GM12878 (cell line): ENCODE data around the gene LIN7C. TPM values are rescaled to one million over a fixed set of nuclear protein-coding genes. Genes with fewer than 3 reads are reported as not detected.

Experiments used
- ATAC-seq: fragments of 200-7000 bp; cut with Tn5 transposase; 3 replicates; pipeline ENCODE4 v1.9.1; 2020; ENCODE audit warnings: mild to moderate bottlenecking, moderate library complexity
- BruUV-seq: library from RNA; stranded (reverse); fragments of 400-500 nt; replicated peaks from 2 replicates; lab custom pipeline; 2021; lab: Mats Ljungman, UMichigan
- CTCF ChIA-PET: fragments of 300-600 bp; sonication (Branson Sonifier 250); formaldehyde crosslinking; extraction: SDS; loops from one replicate; lab custom pipeline; 2021; ENCODE audit warnings: inconsistent platforms; lab: Yijun Ruan, JAX
- POLR2A ChIA-PET: fragments of 350-600 bp; formaldehyde crosslinking; extraction: SDS; loops from one replicate; lab custom pipeline; 2021; ENCODE audit warnings: inconsistent platforms; lab: Charles Lee
- RAD21 ChIA-PET: fragments of 300-600 bp; sonication (Branson Sonifier 250); formaldehyde crosslinking; loops from one replicate; lab custom pipeline; 2023; ENCODE audit warnings: antibody characterized with exemption; ENCODE audit not compliant: unreplicated experiment; lab: Charles Lee
- SMC1A ChIA-PET: fragments of 300-600 bp; sonication (Branson Sonifier 250); formaldehyde crosslinking; loops from one replicate; lab custom pipeline; 2023; ENCODE audit not compliant: unreplicated experiment, uncharacterized antibody; lab: Charles Lee
- DNase-seq: peaks from one replicate; pipeline ENCODE4 v3.0.0-alpha.2; 2011; ENCODE audit warnings: low read depth, low spot score
- FAIRE-seq: peaks from 3 replicates; lab custom pipeline; 2011; peaks lifted over from hg19 to GRCh38; lab: Jason Lieb, UNC
- H2AFZ ChIP-seq: 2 replicates; pipeline ENCODE4 v1.6.0; 2011; ENCODE audit warnings: low read depth, low read length, control low read depth; ENCODE audit not compliant: control insufficient read depth
- H3K27ac ChIP-seq: 2 replicates; pipeline ENCODE4 v1.5.1; 2011; ENCODE audit warnings: control low read depth; ENCODE audit not compliant: control insufficient read depth, insufficient read depth
- H3K27me3 ChIP-seq, 2 experiments: replicated peaks in 1 of 2; 2 replicates each; pipeline versions ENCODE4 v1.6.0 to v1.6.1; 2011; ENCODE audit warnings: low read length in 1 of 2; ENCODE audit not compliant: control insufficient read depth in 2 of 2, insufficient read depth in 2 of 2
- H3K36me3 ChIP-seq, 2 experiments: 2 replicates each; pipeline ENCODE4 v1.5.1; 2011; ENCODE audit warnings: low read length in 1 of 2; ENCODE audit not compliant: control insufficient read depth in 2 of 2, insufficient read depth in 2 of 2
- H3K4me1 ChIP-seq: 2 replicates; pipeline ENCODE4 v1.6.1; 2011; ENCODE audit warnings: mild to moderate bottlenecking, low read length, moderate library complexity, mixed read lengths; ENCODE audit not compliant: control insufficient read depth, insufficient read depth
- H3K4me2 ChIP-seq: 2 replicates; pipeline ENCODE4 v1.6.0; 2011; ENCODE audit warnings: control low read depth; ENCODE audit not compliant: control insufficient read depth, insufficient read depth
- H3K4me3 ChIP-seq: fragments of 200-600 bp; sonication (generic); 2 replicates; pipeline ENCODE4 v1.5.1; 2016
- H3K79me2 ChIP-seq: 2 replicates; pipeline ENCODE4 v1.6.0; 2011; ENCODE audit warnings: low read length; ENCODE audit not compliant: control insufficient read depth, insufficient read depth
- H3K9ac ChIP-seq: 2 replicates; pipeline ENCODE4 v1.8.0; 2011; ENCODE audit warnings: low read length, control low read depth, mixed read lengths; ENCODE audit not compliant: control insufficient read depth, insufficient read depth
- H3K9me3 ChIP-seq: replicated peaks from 3 replicates; pipeline ENCODE4 v1.5.1; 2011; ENCODE audit warnings: mild to moderate bottlenecking, low read length; ENCODE audit not compliant: control insufficient read depth, insufficient read depth
- H4K20me1 ChIP-seq: 2 replicates; pipeline ENCODE4 v1.6.0; 2011; ENCODE audit not compliant: control insufficient read depth, insufficient read depth
- CBX5 ChIP-seq: sonication (generic); IDR thresholded peaks from 2 replicates; pipeline ENCODE4 v1.6.1; 2016; ENCODE audit warnings: low read depth, moderate library complexity, mild to moderate bottlenecking, inconsistent platforms
- CHD2 ChIP-seq: IDR thresholded peaks from 2 replicates; pipeline ENCODE4 v1.6.1; 2011; ENCODE audit warnings: low read depth, low read length, improper control_type of control experiment, borderline replicate concordance
- FOS ChIP-seq: IDR thresholded peaks from 3 replicates; pipeline ENCODE4 v1.6.1; 2011; ENCODE audit warnings: borderline replicate concordance; ENCODE audit not compliant: insufficient read length; ENCODE audit errors: extremely low read depth
- FOXM1 ChIP-seq: IDR thresholded peaks from 2 replicates; pipeline ENCODE4 v1.6.1; 2012; ENCODE audit warnings: low read depth, mild to moderate bottlenecking, inconsistent platforms, low read length, moderate library complexity
- RAD51 ChIP-seq: fragments of 450-650 bp; IDR thresholded peaks from 2 replicates; pipeline ENCODE4 v1.6.1; 2016; ENCODE audit warnings: moderate library complexity, mild to moderate bottlenecking, inconsistent platforms
- RELB ChIP-seq: fragments of 450-650 bp; IDR thresholded peaks from 2 replicates; pipeline ENCODE4 v1.6.1; 2017; ENCODE audit warnings: low read depth, mild to moderate bottlenecking, moderate library complexity
- RUNX3 ChIP-seq: IDR thresholded peaks from 2 replicates; pipeline ENCODE4 v1.6.1; 2012; ENCODE audit warnings: low read length, inconsistent platforms
- TCF12 ChIP-seq: IDR thresholded peaks from 2 replicates; pipeline ENCODE4 v1.6.1; 2011; ENCODE audit warnings: low read depth, mild to moderate bottlenecking, low read length
- ZNF274 ChIP-seq: IDR thresholded peaks from one replicate; pipeline ENCODE4 v1.8.0; 2011; ENCODE audit not compliant: insufficient read length, insufficient read depth
- ZSCAN29 ChIP-seq: fragments of 450-650 bp; IDR thresholded peaks from 2 replicates; pipeline ENCODE4 v1.6.1; 2017; ENCODE audit warnings: mild to moderate bottlenecking, moderate library complexity
- WGBS: methylation state at CpG from one replicate; pipeline ENCODE4 v1.1.6; 2016; ENCODE audit warnings: low lambda C conversion rate; ENCODE audit not compliant: insufficient replicate concordance, insufficient coverage; ENCODE audit errors: missing lambda C conversion rate; 5-methylcytosine and 5-hydroxymethylcytosine counted together
- in situ Hi-C: fragments of 300-500 bp; cut with MboI; formaldehyde crosslinking; loops from 9 replicates; pipeline ENCODE4 v1.14.3; 2018; ENCODE audit warnings: mixed read lengths
- intact Hi-C: fragments of 100-400 bp; cut with micrococcal nuclease; formaldehyde crosslinking; loops from one replicate; pipeline ENCODE4 v1.14.2; 2022; ENCODE audit not compliant: unreplicated experiment
- polyA plus RNA-seq, 11 experiments: library from polyadenylated mRNA; depleted of rRNA in 4 of 11; unstranded in 6 of 11; stranded (reverse) in 5 of 11; fragments of >200 nt; fragmentation: Nextera tagmentation in 4 of 11; fragmentation: Illumina TruSeq in 1 of 11; extraction: Ambion mirVana in 4 of 11; extraction: Trizol in 1 of 11; gene quantifications; 1 replicate in 1 of 11; 2 replicates in 10 of 11; pipeline versions ENCODE4 v1.2.1 to v1.2.3, GENCODE V29; 2011 to 2016; ENCODE audit warnings: inconsistent platforms in 2 of 11, missing spikeins in 2 of 11, low read depth in 1 of 11
- total RNA-seq, 4 experiments: library from RNA; depleted of rRNA in 3 of 4; stranded (reverse); fragments of >200 nt in 3 of 4; fragmentation: Illumina TruSeq in 1 of 4; extraction: Trizol in 1 of 4; gene quantifications; 2 replicates each; pipeline versions ENCODE4 v1.2.1 to v1.2.3, GENCODE V29; 2013 to 2021
- TF ChIP-seq, protein P1 (sequence below): fragments of 150-350 bp; IDR thresholded peaks from 2 replicates; pipeline ENCODE4 v1.6.1; 2016; ENCODE audit warnings: low read depth, low read length
- TF ChIP-seq, protein P2 (sequence below): fragments of 450-650 bp; IDR thresholded peaks from 2 replicates; pipeline ENCODE4 v1.6.1; 2017; ENCODE audit warnings: mild to moderate bottlenecking, moderate library complexity

Gene LIN7C
- total and polyA plus RNA-seq, 10 of the 15 experiments (the other 5 are each of a cell fraction or from before 2014, with no cell fraction given) = 6.0 to 23.7 (median 15.1) TPM

DNA sequence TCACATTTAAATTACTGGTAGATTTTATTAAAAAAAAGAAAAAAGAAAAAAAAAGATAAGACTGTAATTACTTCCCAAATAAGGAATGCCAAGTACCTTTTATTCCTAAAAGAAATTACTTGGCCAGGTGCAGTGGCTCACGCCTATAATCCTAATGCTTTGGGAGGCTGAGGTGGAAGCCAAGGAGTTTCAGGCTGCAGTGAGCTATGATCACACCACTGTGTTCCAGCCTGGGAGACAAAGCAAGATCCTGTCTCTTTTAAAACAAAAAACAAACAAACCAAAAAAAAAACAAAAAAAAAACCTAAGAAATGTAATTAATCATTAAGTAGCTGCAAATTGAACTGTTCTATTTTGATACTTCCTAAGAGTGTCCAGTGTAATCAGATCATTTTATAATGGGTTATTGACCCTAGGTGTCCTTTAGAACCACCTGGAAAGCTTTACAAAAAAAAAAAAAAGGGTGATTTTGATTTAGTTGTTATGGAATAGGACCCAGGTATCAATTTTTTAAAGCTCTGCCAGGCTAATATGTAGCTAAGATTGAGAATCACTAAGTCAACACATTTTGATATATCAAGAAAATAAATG lies 10.8 kb downstream of the LIN7C start:
- 100% methylated on average over 1 of the region's 1 CpG for WGBS
- Histone ChIP-seq H3K9me3 (no peaks in the 10 kb centered on the region; the same call in 2 of the 3 replicates), H2AFZ (no peak overlapping the region), H3K9ac (no peak overlapping the region), H3K79me2 (peaks cover 3% of the 10 kb centered on the region; the same call in 1 of the 2 replicates), H3K4me2 (no peak overlapping the region), H3K36me3 (peaks cover 8 to 16% of the 10 kb centered on the region in 2 experiments), H4K20me1 (no peaks in the 10 kb centered on the region), H3K27ac (no peak overlapping the region), H3K4me1 (no peaks in the 10 kb centered on the region), H3K27me3 (no peaks in the 10 kb centered on the region), H3K4me3 (no peak overlapping the region)
- FAIRE-seq (no peak), ATAC-seq (no peak), DNase-seq (no peak)
- BruUV-seq = no TSS peak
- in situ Hi-C loops = no loop called here
- RAD21 ChIA-PET = interaction anchor here (0.7 to 4.4 kb wide), 8 partner anchors 9 to 310 kb away, joined by 3 to 40 read pairs (median 5); no protein-coding TSS in a partner anchor
- TF ChIP-seq RUNX3 = no peak
- TF ChIP-seq, protein P1, sequence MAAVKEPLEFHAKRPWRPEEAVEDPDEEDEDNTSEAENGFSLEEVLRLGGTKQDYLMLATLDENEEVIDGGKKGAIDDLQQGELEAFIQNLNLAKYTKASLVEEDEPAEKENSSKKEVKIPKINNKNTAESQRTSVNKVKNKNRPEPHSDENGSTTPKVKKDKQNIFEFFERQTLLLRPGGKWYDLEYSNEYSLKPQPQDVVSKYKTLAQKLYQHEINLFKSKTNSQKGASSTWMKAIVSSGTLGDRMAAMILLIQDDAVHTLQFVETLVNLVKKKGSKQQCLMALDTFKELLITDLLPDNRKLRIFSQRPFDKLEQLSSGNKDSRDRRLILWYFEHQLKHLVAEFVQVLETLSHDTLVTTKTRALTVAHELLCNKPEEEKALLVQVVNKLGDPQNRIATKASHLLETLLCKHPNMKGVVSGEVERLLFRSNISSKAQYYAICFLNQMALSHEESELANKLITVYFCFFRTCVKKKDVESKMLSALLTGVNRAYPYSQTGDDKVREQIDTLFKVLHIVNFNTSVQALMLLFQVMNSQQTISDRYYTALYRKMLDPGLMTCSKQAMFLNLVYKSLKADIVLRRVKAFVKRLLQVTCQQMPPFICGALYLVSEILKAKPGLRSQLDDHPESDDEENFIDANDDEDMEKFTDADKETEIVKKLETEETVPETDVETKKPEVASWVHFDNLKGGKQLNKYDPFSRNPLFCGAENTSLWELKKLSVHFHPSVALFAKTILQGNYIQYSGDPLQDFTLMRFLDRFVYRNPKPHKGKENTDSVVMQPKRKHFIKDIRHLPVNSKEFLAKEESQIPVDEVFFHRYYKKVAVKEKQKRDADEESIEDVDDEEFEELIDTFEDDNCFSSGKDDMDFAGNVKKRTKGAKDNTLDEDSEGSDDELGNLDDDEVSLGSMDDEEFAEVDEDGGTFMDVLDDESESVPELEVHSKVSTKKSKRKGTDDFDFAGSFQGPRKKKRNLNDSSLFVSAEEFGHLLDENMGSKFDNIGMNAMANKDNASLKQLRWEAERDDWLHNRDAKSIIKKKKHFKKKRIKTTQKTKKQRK = no peak
- no peak for TF ChIP-seq FOS
- no peak for TF ChIP-seq CHD2
- TF ChIP-seq, protein P2, sequence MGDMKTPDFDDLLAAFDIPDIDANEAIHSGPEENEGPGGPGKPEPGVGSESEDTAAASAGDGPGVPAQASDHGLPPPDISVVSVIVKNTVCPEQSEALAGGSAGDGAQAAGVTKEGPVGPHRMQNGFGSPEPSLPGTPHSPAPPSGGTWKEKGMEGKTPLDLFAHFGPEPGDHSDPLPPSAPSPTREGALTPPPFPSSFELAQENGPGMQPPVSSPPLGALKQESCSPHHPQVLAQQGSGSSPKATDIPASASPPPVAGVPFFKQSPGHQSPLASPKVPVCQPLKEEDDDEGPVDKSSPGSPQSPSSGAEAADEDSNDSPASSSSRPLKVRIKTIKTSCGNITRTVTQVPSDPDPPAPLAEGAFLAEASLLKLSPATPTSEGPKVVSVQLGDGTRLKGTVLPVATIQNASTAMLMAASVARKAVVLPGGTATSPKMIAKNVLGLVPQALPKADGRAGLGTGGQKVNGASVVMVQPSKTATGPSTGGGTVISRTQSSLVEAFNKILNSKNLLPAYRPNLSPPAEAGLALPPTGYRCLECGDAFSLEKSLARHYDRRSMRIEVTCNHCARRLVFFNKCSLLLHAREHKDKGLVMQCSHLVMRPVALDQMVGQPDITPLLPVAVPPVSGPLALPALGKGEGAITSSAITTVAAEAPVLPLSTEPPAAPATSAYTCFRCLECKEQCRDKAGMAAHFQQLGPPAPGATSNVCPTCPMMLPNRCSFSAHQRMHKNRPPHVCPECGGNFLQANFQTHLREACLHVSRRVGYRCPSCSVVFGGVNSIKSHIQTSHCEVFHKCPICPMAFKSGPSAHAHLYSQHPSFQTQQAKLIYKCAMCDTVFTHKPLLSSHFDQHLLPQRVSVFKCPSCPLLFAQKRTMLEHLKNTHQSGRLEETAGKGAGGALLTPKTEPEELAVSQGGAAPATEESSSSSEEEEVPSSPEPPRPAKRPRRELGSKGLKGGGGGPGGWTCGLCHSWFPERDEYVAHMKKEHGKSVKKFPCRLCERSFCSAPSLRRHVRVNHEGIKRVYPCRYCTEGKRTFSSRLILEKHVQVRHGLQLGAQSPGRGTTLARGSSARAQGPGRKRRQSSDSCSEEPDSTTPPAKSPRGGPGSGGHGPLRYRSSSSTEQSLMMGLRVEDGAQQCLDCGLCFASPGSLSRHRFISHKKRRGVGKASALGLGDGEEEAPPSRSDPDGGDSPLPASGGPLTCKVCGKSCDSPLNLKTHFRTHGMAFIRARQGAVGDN = no peak
- TF ChIP-seq CBX5 = no peak
- TF ChIP-seq FOXM1 = no peak
- TF ChIP-seq ZNF274 = no peak
- TF ChIP-seq RELB = no peak
- no peak for TF ChIP-seq RAD51
- no peak for TF ChIP-seq ZSCAN29
- no peak for TF ChIP-seq TCF12
- intact Hi-C loops = no loop called here
- POLR2A ChIA-PET = interaction anchor here (0.6 to 0.8 kb wide), 2 partner anchors 136 to 263 kb away, joined by 3 read pairs; no protein-coding TSS in a partner anchor
- SMC1A ChIA-PET = interaction anchor here (0.6 to 4.9 kb wide), 11 partner anchors 10 to 311 kb away, joined by 3 to 71 read pairs (median 4); no protein-coding TSS in a partner anchor
- CTCF ChIA-PET = interaction anchor here (0.6 to 9.3 kb wide), 23 partner anchors 9 to 1211 kb away, joined by 3 to 119 read pairs (median 5); partner anchors contain the start of genes CCDC34 and LIN7C
